COLO668 (cell line): ENCODE results near the gene ZNF2.

ENCODE experiments used
- DNase-seq: peaks from one replicate; lab custom pipeline; 2025; ENCODE audit not compliant: unreplicated experiment; lab: John Stamatoyannopoulos, UW

Gene ZNF2

GRCh38 chr2:95165371-95166064 is at the start of gene ZNF2:
ZNF2 (plus strand) TSS chr2:95165809; CDS start chr2:95176227, 10,418 bp downstream.
- peak; percentile 96 for DNase-seq

GRCh38 chr2:95121093-95121406 is 44.6 kb upstream of the ZNF2 start:
- no peak for DNase-seq

GRCh38 chr2:95121407-95122196 is 44.0 kb upstream of the ZNF2 start, which contains the start of gene MRPS5:
MRPS5 (minus strand) TSS chr2:95121808; CDS start chr2:95121791, 17 bp downstream.
- peak; percentile 86 for DNase-seq

- DNase-seq, result no peak
Observed at GRCh38 chr2:95122197-95122551, 43.4 kb upstream of the ZNF2 start.

- no peak for DNase-seq
Observed at GRCh38 chr2:95138702-95139101, 26.9 kb upstream of the ZNF2 start.

- no peak for DNase-seq
Observed at GRCh38 chr2:95143838-95144237, 21.8 kb upstream of the ZNF2 start.

- DNase-seq, result no peak
Observed at GRCh38 chr2:95149397-95149984, 16.1 kb upstream of the ZNF2 start.

GRCh38 chr2:95158441-95158840 is 7.2 kb upstream of the ZNF2 start:
- no peak for DNase-seq

GRCh38 chr2:95158891-95159619 is 6.6 kb upstream of the ZNF2 start:
- DNase-seq, result peak; percentile 48

- DNase-seq, result peak; percentile 84
Observed at GRCh38 chr2:95159690-95160449, 5.7 kb upstream of the ZNF2 start, which contains the start of gene ZNF514. ZNF514 (minus strand) TSS chr2:95159848; CDS start chr2:95153253, 6,595 bp downstream.

GRCh38 chr2:95165030-95165370 is 609 bp upstream of the ZNF2 start:
- DNase-seq, result no peak

GRCh38 chr2:95166065-95166763 is 605 bp downstream of the ZNF2 start:
- DNase-seq, result no peak

GRCh38 chr2:95171902-95172301 is 6.3 kb downstream of the ZNF2 start:
- no peak for DNase-seq

- DNase-seq, result no peak
Observed at GRCh38 chr2:95174031-95174542, 8.5 kb downstream of the ZNF2 start.

- no peak for DNase-seq
Observed at GRCh38 chr2:95179451-95179850, 13.8 kb downstream of the ZNF2 start.

- DNase-seq, result no peak
Observed at GRCh38 chr2:95181774-95182173, 16.2 kb downstream of the ZNF2 start.

- DNase-seq, result no peak
Observed at GRCh38 chr2:95185197-95185596, 19.6 kb downstream of the ZNF2 start.

GRCh38 chr2:95185973-95186372 is 20.4 kb downstream of the ZNF2 start:
- DNase-seq, result no peak

- DNase-seq, result peak; percentile 30
Observed at GRCh38 chr2:95192956-95193355, 27.3 kb downstream of the ZNF2 start.

GRCh38 chr2:95203911-95204310 is 38.3 kb downstream of the ZNF2 start:
- DNase-seq, result no peak
